ENCODE measurements around the gene ACOXL. TPM values are rescaled to one million over a fixed set of nuclear protein-coding genes. Genes with fewer than 3 reads are reported as not detected.

Gene ACOXL
- total RNA-seq, 5 donors from 2014 or later (not counting 1 experiment from before 2014, with no cell fraction given) = 0.10 TPM; not detected in 4

- H3K27me3 Mint-ChIP-seq = peaks cover 23% of the 10 kb centered on the region in 2 donors
- H3K9me3 ChIP-seq = no peaks in the 10 kb centered on the region
- H3K4me3 ChIP-seq (ENCODE audit: control insufficient read depth in 1 of 2, extremely low read depth in 1 of 2, low read length in 1 of 2) = no peak overlapping the region
- no peak overlapping the region for H3K4me3 Mint-ChIP-seq
- no peak overlapping the region for H3K27ac ChIP-seq (ENCODE audit: low read length)
- no peaks in the 10 kb centered on the region for H3K36me3 Mint-ChIP-seq
- H3K4me1 Mint-ChIP-seq = no peaks in the 10 kb centered on the region
- peaks cover 0 to 10% of the 10 kb centered on the region in 2 experiments for H3K27me3 ChIP-seq (replicated peaks in 1 of 2; ENCODE audit: control insufficient read depth in 2 of 2, extremely low read depth in 1 of 2, insufficient read depth in 2 of 2, low read length in 1 of 2)
- ChIA-PET POLR2A (no interaction called here), CTCF (interaction anchor here in 1 of 2 donors (0.7 kb wide), 1 partner anchor 17 kb away, joined by 6 read pairs; no protein-coding TSS in a partner anchor)
- no peak for ATAC-seq (replicated peaks in 1 of 4)
- no peak for DNase-seq
- H3K36me3 ChIP-seq (ENCODE audit: control insufficient read depth in 2 of 2, extremely low read depth in 1 of 2, insufficient read depth in 1 of 2, low read length in 1 of 2) = no peaks in the 10 kb centered on the region
- no peaks in the 10 kb centered on the region for H3K4me1 ChIP-seq (ENCODE audit: control insufficient read depth in 1 of 2, extremely low read depth in 1 of 2, insufficient read depth in 2 of 2, low read length in 2 of 2)
- H3K9me3 Mint-ChIP-seq = no peaks in the 10 kb centered on the region
- no CpG with 5 or more reads among the region's 2 CpGs for WGBS (ENCODE audit: insufficient coverage)
- H3K27ac Mint-ChIP-seq = no peak overlapping the region
Observed at GRCh38 chr2:110718990-110719389, 13.4 kb upstream of the ACOXL start.

DNA sequence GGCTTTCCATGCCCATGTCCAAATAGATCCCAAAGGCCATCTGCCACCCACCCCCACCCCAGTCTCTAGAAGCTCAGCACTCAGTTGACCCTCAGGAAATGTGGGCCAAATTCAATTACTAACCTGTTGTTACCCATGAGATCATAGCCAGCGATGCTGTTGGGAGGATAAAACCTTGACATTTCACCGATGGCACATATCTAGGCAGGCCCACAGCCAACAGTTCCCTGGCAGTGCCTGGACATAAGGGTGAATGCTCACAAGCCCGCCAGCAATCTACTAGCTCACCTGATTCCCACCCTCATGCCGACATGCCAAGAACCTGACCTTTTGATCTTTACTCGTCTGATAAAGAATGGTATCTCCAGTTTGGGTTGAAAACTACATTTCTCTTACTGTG, 11.8 kb upstream of the ACOXL start:
- no peak overlapping the region for H3K27ac ChIP-seq (ENCODE audit: low read length)
- no peak overlapping the region for H3K4me3 ChIP-seq (ENCODE audit: control insufficient read depth in 1 of 2, extremely low read depth in 1 of 2, low read length in 1 of 2)
- H3K9me3 Mint-ChIP-seq = no peaks in the 10 kb centered on the region
- ATAC-seq (replicated peaks in 1 of 4) = no peak
- no peaks in the 10 kb centered on the region for H3K36me3 ChIP-seq (ENCODE audit: control insufficient read depth in 2 of 2, extremely low read depth in 1 of 2, insufficient read depth in 1 of 2, low read length in 1 of 2)
- POLR2A ChIA-PET = no interaction called here
- no peak overlapping the region for H3K27ac Mint-ChIP-seq
- no peaks in the 10 kb centered on the region for H3K36me3 Mint-ChIP-seq
- 88% methylated on average over 2 of the region's 5 CpGs for WGBS (ENCODE audit: insufficient coverage)
- H3K27me3 Mint-ChIP-seq = peaks cover 26 to 29% of the 10 kb centered on the region in 2 donors
- H3K4me1 Mint-ChIP-seq = no peaks in the 10 kb centered on the region
- no peaks in the 10 kb centered on the region for H3K9me3 ChIP-seq
- peaks cover 0 to 7% of the 10 kb centered on the region in 2 experiments for H3K27me3 ChIP-seq (replicated peaks in 1 of 2; ENCODE audit: control insufficient read depth in 2 of 2, extremely low read depth in 1 of 2, insufficient read depth in 2 of 2, low read length in 1 of 2)
- no peaks in the 10 kb centered on the region for H3K4me1 ChIP-seq (ENCODE audit: control insufficient read depth in 1 of 2, extremely low read depth in 1 of 2, insufficient read depth in 2 of 2, low read length in 2 of 2)
- no peak for DNase-seq
- CTCF ChIA-PET = no interaction called here
- H3K4me3 Mint-ChIP-seq = no peak overlapping the region

GRCh38 chr2:110724820-110725219, 7.6 kb upstream of the ACOXL start:
- Histone ChIP-seq H3K4me1 (ENCODE audit: control insufficient read depth in 1 of 2, extremely low read depth in 1 of 2, insufficient read depth in 2 of 2, low read length in 2 of 2) (no peaks in the 10 kb centered on the region), H3K36me3 (ENCODE audit: control insufficient read depth in 2 of 2, extremely low read depth in 1 of 2, insufficient read depth in 1 of 2, low read length in 1 of 2) (no peaks in the 10 kb centered on the region), H3K27me3 (replicated peaks in 1 of 2; ENCODE audit: control insufficient read depth in 2 of 2, extremely low read depth in 1 of 2, insufficient read depth in 2 of 2, low read length in 1 of 2) (peaks cover 0 to 4% of the 10 kb centered on the region in 2 experiments), H3K27ac (ENCODE audit: low read length) (no peak overlapping the region), H3K9me3 (no peaks in the 10 kb centered on the region), H3K4me3 (ENCODE audit: control insufficient read depth in 1 of 2, extremely low read depth in 1 of 2, low read length in 1 of 2) (no peak overlapping the region)
- ChIA-PET CTCF (no interaction called here), POLR2A (no interaction called here)
- Mint-ChIP-seq H3K27ac (no peak overlapping the region), H3K27me3 (peaks cover 12 to 19% of the 10 kb centered on the region in 2 donors), H3K36me3 (no peaks in the 10 kb centered on the region), H3K4me1 (no peaks in the 10 kb centered on the region), H3K9me3 (no peaks in the 10 kb centered on the region), H3K4me3 (no peak overlapping the region)
- WGBS (ENCODE audit: insufficient coverage) = 69% methylated on average over 2 of the region's 2 CpGs
- ATAC-seq (replicated peaks in 1 of 4) (no peak), DNase-seq (no peak)

DNA sequence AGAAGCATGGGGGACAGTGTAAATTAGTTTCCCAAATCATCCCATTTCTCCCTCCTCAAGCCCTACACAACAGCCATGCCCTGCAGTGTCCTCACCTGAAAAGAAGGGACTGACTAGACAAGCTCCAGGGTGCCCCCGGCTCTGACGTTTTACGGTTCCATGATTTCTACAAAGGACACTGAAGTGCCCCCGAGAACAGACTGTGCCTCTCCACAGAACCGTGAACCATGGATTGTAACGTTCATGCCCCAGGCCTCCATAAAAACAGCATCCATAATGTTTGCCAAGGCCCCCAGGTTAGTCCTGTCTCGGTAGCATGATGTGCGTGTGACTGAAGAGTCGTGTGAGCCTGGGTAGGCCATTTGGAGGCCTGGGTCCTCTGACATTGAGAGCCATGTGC, 7.0 kb upstream of the ACOXL start:
- no peak overlapping the region for H3K4me3 Mint-ChIP-seq
- ChIA-PET POLR2A (no interaction called here), CTCF (no interaction called here)
- Histone ChIP-seq H3K4me3 (ENCODE audit: control insufficient read depth in 1 of 2, extremely low read depth in 1 of 2, low read length in 1 of 2) (no peak overlapping the region), H3K4me1 (ENCODE audit: control insufficient read depth in 1 of 2, extremely low read depth in 1 of 2, insufficient read depth in 2 of 2, low read length in 2 of 2) (no peaks in the 10 kb centered on the region), H3K27me3 (replicated peaks in 1 of 2; ENCODE audit: control insufficient read depth in 2 of 2, extremely low read depth in 1 of 2, insufficient read depth in 2 of 2, low read length in 1 of 2) (peaks cover 0 to 3% of the 10 kb centered on the region in 2 experiments), H3K27ac (ENCODE audit: low read length) (no peak overlapping the region), H3K36me3 (ENCODE audit: control insufficient read depth in 2 of 2, extremely low read depth in 1 of 2, insufficient read depth in 1 of 2, low read length in 1 of 2) (no peaks in the 10 kb centered on the region), H3K9me3 (no peaks in the 10 kb centered on the region)
- H3K4me1 Mint-ChIP-seq = no peaks in the 10 kb centered on the region
- H3K27me3 Mint-ChIP-seq = peaks cover 11 to 19% of the 10 kb centered on the region in 2 donors
- H3K9me3 Mint-ChIP-seq = no peaks in the 10 kb centered on the region
- H3K27ac Mint-ChIP-seq = no peak overlapping the region
- ATAC-seq (replicated peaks in 1 of 4) = no peak
- DNase-seq = no peak
- 96% methylated on average over 9 of the region's 9 CpGs for WGBS (ENCODE audit: insufficient coverage)
- H3K36me3 Mint-ChIP-seq = no peaks in the 10 kb centered on the region

GRCh38 chr2:110725859-110726258, 6.5 kb upstream of the ACOXL start:
- Mint-ChIP-seq H3K4me1 (no peaks in the 10 kb centered on the region), H3K36me3 (no peaks in the 10 kb centered on the region), H3K27me3 (peaks cover 16 to 24% of the 10 kb centered on the region in 2 donors), H3K27ac (no peak overlapping the region), H3K4me3 (no peak overlapping the region), H3K9me3 (no peaks in the 10 kb centered on the region)
- ChIA-PET POLR2A (no interaction called here), CTCF (interaction anchor here in 1 of 2 donors (0.8 kb wide), 1 partner anchor 17 kb away, joined by 3 read pairs; no protein-coding TSS in a partner anchor)
- no peak overlapping the region for H3K4me3 ChIP-seq (ENCODE audit: control insufficient read depth in 1 of 2, extremely low read depth in 1 of 2, low read length in 1 of 2)
- no peaks in the 10 kb centered on the region for H3K36me3 ChIP-seq (ENCODE audit: control insufficient read depth in 2 of 2, extremely low read depth in 1 of 2, insufficient read depth in 1 of 2, low read length in 1 of 2)
- no peaks in the 10 kb centered on the region for H3K9me3 ChIP-seq
- 55% methylated on average over 3 of the region's 3 CpGs for WGBS (ENCODE audit: insufficient coverage)
- ATAC-seq (replicated peaks in 1 of 4) (no peak), DNase-seq (no peak)
- H3K27me3 ChIP-seq (replicated peaks in 1 of 2; ENCODE audit: control insufficient read depth in 2 of 2, extremely low read depth in 1 of 2, insufficient read depth in 2 of 2, low read length in 1 of 2) = no peaks in the 10 kb centered on the region
- no peaks in the 10 kb centered on the region for H3K4me1 ChIP-seq (ENCODE audit: control insufficient read depth in 1 of 2, extremely low read depth in 1 of 2, insufficient read depth in 2 of 2, low read length in 2 of 2)
- no peak overlapping the region for H3K27ac ChIP-seq (ENCODE audit: low read length)

DNA sequence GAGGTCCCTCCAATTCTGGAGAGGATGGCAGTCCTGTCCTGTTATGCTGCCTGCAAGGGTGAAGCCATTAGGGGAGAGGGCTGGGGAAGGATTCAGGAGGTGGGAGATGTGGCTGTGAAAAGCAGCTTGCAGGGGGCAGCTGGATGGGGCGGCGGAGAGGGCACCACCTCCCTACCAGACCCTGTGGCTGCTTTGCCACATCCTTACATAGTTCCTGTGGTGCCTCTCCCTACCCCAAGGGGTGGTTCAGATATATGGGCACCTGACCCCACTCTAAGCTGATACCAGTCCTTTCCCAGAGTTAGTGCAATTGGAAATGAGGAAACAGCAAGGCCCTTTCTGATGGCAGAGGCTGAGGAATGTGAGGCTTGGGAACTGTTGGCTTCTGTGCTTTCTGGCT, 6.1 kb upstream of the ACOXL start:
- H3K27ac Mint-ChIP-seq = no peak overlapping the region
- no peak overlapping the region for H3K4me3 ChIP-seq (ENCODE audit: control insufficient read depth in 1 of 2, extremely low read depth in 1 of 2, low read length in 1 of 2)
- CTCF ChIA-PET = interaction anchor here in 1 of 2 donors (0.8 kb wide), 1 partner anchor 17 kb away, joined by 3 read pairs; no protein-coding TSS in a partner anchor
- DNase-seq (no peak), ATAC-seq (replicated peaks in 1 of 4) (no peak)
- no peaks in the 10 kb centered on the region for H3K27me3 ChIP-seq (replicated peaks in 1 of 2; ENCODE audit: control insufficient read depth in 2 of 2, extremely low read depth in 1 of 2, insufficient read depth in 2 of 2, low read length in 1 of 2)
- H3K4me1 Mint-ChIP-seq = no peaks in the 10 kb centered on the region
- no peak overlapping the region for H3K4me3 Mint-ChIP-seq
- H3K36me3 Mint-ChIP-seq = no peaks in the 10 kb centered on the region
- peaks cover 20 to 28% of the 10 kb centered on the region in 2 donors for H3K27me3 Mint-ChIP-seq
- H3K36me3 ChIP-seq (ENCODE audit: control insufficient read depth in 2 of 2, extremely low read depth in 1 of 2, insufficient read depth in 1 of 2, low read length in 1 of 2) = no peaks in the 10 kb centered on the region
- H3K27ac ChIP-seq (ENCODE audit: low read length) = no peak overlapping the region
- no peaks in the 10 kb centered on the region for H3K9me3 Mint-ChIP-seq
- H3K4me1 ChIP-seq (ENCODE audit: control insufficient read depth in 1 of 2, extremely low read depth in 1 of 2, insufficient read depth in 2 of 2, low read length in 2 of 2) = no peaks in the 10 kb centered on the region
- no peaks in the 10 kb centered on the region for H3K9me3 ChIP-seq
- 60% methylated on average over 1 of the region's 2 CpGs for WGBS (ENCODE audit: insufficient coverage)
- POLR2A ChIA-PET = no interaction called here

DNA sequence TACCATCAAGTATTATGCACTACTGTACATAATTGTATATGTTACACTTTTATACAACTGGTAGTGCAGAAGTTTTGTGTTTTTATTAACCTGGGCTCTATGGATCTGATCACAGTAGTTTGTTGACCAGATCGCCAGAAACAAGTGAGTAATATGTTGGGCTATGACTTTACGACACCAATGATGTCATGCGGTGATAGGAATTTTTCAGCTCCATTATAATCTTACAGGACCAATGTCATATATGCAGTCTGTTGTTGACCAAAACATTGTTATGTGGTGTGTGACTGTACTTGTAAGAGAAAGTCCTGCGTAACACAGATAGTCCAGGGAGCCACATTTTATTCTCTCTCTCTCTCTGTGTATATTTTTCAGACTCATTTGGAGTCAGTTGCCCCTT, 4.5 kb upstream of the ACOXL start:
- Histone ChIP-seq H3K36me3 (ENCODE audit: control insufficient read depth in 2 of 2, extremely low read depth in 1 of 2, insufficient read depth in 1 of 2, low read length in 1 of 2) (no peaks in the 10 kb centered on the region), H3K4me1 (ENCODE audit: control insufficient read depth in 1 of 2, extremely low read depth in 1 of 2, insufficient read depth in 2 of 2, low read length in 2 of 2) (peaks cover 0 to 9% of the 10 kb centered on the region in 2 experiments), H3K9me3 (no peaks in the 10 kb centered on the region), H3K27ac (ENCODE audit: low read length) (no peak overlapping the region), H3K27me3 (replicated peaks in 1 of 2; ENCODE audit: control insufficient read depth in 2 of 2, extremely low read depth in 1 of 2, insufficient read depth in 2 of 2, low read length in 1 of 2) (peaks cover 0 to 13% of the 10 kb centered on the region in 2 experiments), H3K4me3 (ENCODE audit: control insufficient read depth in 1 of 2, extremely low read depth in 1 of 2, low read length in 1 of 2) (no peak overlapping the region)
- ChIA-PET CTCF (interaction anchor here in 1 of 2 donors (0.9 kb wide), 1 partner anchor 10 kb away, joined by 3 read pairs; no protein-coding TSS in a partner anchor), POLR2A (no interaction called here)
- 80% methylated on average over 1 of the region's 4 CpGs for WGBS (ENCODE audit: insufficient coverage)
- ATAC-seq (replicated peaks in 1 of 4) (no peak), DNase-seq (no peak)
- H3K9me3 Mint-ChIP-seq = no peaks in the 10 kb centered on the region
- no peak overlapping the region for H3K4me3 Mint-ChIP-seq
- no peak overlapping the region for H3K27ac Mint-ChIP-seq
- H3K4me1 Mint-ChIP-seq = peaks cover 7% of the 10 kb centered on the region in 3 donors
- H3K36me3 Mint-ChIP-seq = no peaks in the 10 kb centered on the region
- peaks cover 30 to 38% of the 10 kb centered on the region in 2 donors for H3K27me3 Mint-ChIP-seq
